ENCODE data around the gene SYT12. TPM values are rescaled to one million over a fixed set of nuclear protein-coding genes. Genes with fewer than 3 reads are reported as not detected.
A peak's percentile ranks its signal among the peaks of the same experiment; 100 is the strongest.

The SYT12 gene
- total RNA-seq, 1 donor from 2014 or later = 0.67 TPM

- Histone ChIP-seq H3K36me3 (no peaks in the 10 kb centered on the region), H3K4me3 (no peak overlapping the region), H2AFZ (replicated peaks) (peak overlapping the region; percentile 88), H3K4me2 (no peak overlapping the region), H3K27me3 (peaks cover 7% of the 10 kb centered on the region), H3K9ac (no peak overlapping the region), H4K20me1 (ENCODE audit: low read depth) (no peaks in the 10 kb centered on the region), H3K4me1 (peaks cover 10% of the 10 kb centered on the region), H3K9me3 (ENCODE audit: low read depth) (no peaks in the 10 kb centered on the region), H3K79me2 (ENCODE audit: low read depth) (no peaks in the 10 kb centered on the region), H3F3A (ENCODE audit: low read depth) (peaks cover 11% of the 10 kb centered on the region), H3K27ac (no peak overlapping the region)
- Mint-ChIP-seq H3K27ac (peak overlapping the region; percentile 57), H3K27me3 (ENCODE audit: insufficient read depth, low read depth) (peaks cover 29% of the 10 kb centered on the region), H3K9me3 (no peaks in the 10 kb centered on the region), H3K4me3 (no peak overlapping the region), H3K4me1 (peaks cover 31% of the 10 kb centered on the region), H3K36me3 (no peaks in the 10 kb centered on the region)
- no peak for TF ChIP-seq EZH2 (IDR thresholded peaks at IDR 0.05)
- no peak for TF ChIP-seq EZH2phosphoT487 (IDR thresholded peaks at IDR 0.05)
- no peak for TF ChIP-seq CTCF (IDR thresholded peaks at IDR 0.05)
- peak; percentile 23 for DNase-seq (ENCODE audit: low spot score)
These were observed 16.7 kb upstream of the SYT12 start for GRCh38 chr11:67006029-67006884.

- Mint-ChIP-seq H3K9me3 (no peaks in the 10 kb centered on the region), H3K27me3 (ENCODE audit: insufficient read depth, low read depth) (peaks cover 26% of the 10 kb centered on the region), H3K36me3 (no peaks in the 10 kb centered on the region), H3K4me1 (peaks cover 27% of the 10 kb centered on the region), H3K4me3 (no peak overlapping the region), H3K27ac (no peak overlapping the region)
- Histone ChIP-seq H3K27me3 (peaks cover 7% of the 10 kb centered on the region), H3K79me2 (ENCODE audit: low read depth) (no peaks in the 10 kb centered on the region), H3K4me3 (no peak overlapping the region), H3K36me3 (no peaks in the 10 kb centered on the region), H4K20me1 (ENCODE audit: low read depth) (no peaks in the 10 kb centered on the region), H3K4me2 (no peak overlapping the region), H2AFZ (replicated peaks) (peak overlapping the region; percentile 88), H3K9me3 (ENCODE audit: low read depth) (no peaks in the 10 kb centered on the region), H3K4me1 (peaks cover 9% of the 10 kb centered on the region), H3F3A (ENCODE audit: low read depth) (peaks cover 10% of the 10 kb centered on the region), H3K9ac (no peak overlapping the region), H3K27ac (no peak overlapping the region)
- no peak for TF ChIP-seq EZH2 (IDR thresholded peaks at IDR 0.05)
- TF ChIP-seq EZH2phosphoT487 (IDR thresholded peaks at IDR 0.05) = no peak
- TF ChIP-seq CTCF (IDR thresholded peaks at IDR 0.05) = no peak
- DNase-seq (ENCODE audit: low spot score) = no peak
These were observed 15.8 kb upstream of the SYT12 start for GRCh38 chr11:67007126-67007525.

- H3K79me2 ChIP-seq (ENCODE audit: low read depth) = no peaks in the 10 kb centered on the region
- H3K4me3 Mint-ChIP-seq = no peak overlapping the region
These were observed 12.5 kb upstream of the SYT12 start for GRCh38 chr11:67010296-67010905.

More at GRCh38 chr11:67010296-67010905, 12.5 kb upstream of the SYT12 start:
- H3K9me3 ChIP-seq (ENCODE audit: low read depth) = no peaks in the 10 kb centered on the region
- no peaks in the 10 kb centered on the region for H4K20me1 ChIP-seq (ENCODE audit: low read depth)
- no peak overlapping the region for H2AFZ ChIP-seq (replicated peaks)
- no peaks in the 10 kb centered on the region for H3K27me3 ChIP-seq
- H3K4me1 ChIP-seq = no peaks in the 10 kb centered on the region
- peaks cover 14% of the 10 kb centered on the region for H3K4me1 Mint-ChIP-seq
- H3K36me3 Mint-ChIP-seq = no peaks in the 10 kb centered on the region
- no peak for TF ChIP-seq CTCF (IDR thresholded peaks at IDR 0.05)
- no peaks in the 10 kb centered on the region for H3F3A ChIP-seq (ENCODE audit: low read depth)
- no peak overlapping the region for H3K4me3 ChIP-seq
- no peak overlapping the region for H3K4me2 ChIP-seq
- H3K9me3 Mint-ChIP-seq = no peaks in the 10 kb centered on the region
- no peak overlapping the region for H3K27ac Mint-ChIP-seq
- H3K27me3 Mint-ChIP-seq (ENCODE audit: insufficient read depth, low read depth) = peaks cover 11% of the 10 kb centered on the region
- no peak for DNase-seq (ENCODE audit: low spot score)
- H3K27ac ChIP-seq = no peak overlapping the region
- H3K36me3 ChIP-seq = no peaks in the 10 kb centered on the region
- no peak overlapping the region for H3K9ac ChIP-seq

All from neural progenitor cell (in vitro differentiated cells).